ENCODE measurements around the gene SPRR4. TPM values are rescaled to one million over a fixed set of nuclear protein-coding genes. Genes with fewer than 3 reads are reported as not detected.

Gene SPRR4
- total and polyA plus RNA-seq, 2 experiments from 2014 or later, result not detected

GRCh38 chr1:152983234-152983633, 12.8 kb downstream of the SPRR4 start:
- H3K27ac Mint-ChIP-seq, result no peak overlapping the region
- Histone ChIP-seq H3K9me2 (ENCODE audit: insufficient read depth) (no peaks in the 10 kb centered on the region), H3K27me3 (ENCODE audit: insufficient read depth) (no peaks in the 10 kb centered on the region), H3K79me2 (replicated peaks; ENCODE audit: insufficient read depth) (no peaks in the 10 kb centered on the region), H3K4me2 (no peak overlapping the region), H3K4me1 (ENCODE audit: insufficient read depth) (no peaks in the 10 kb centered on the region), H3K36me3 (ENCODE audit: insufficient read depth) (no peaks in the 10 kb centered on the region), H3K4me3 (no peak overlapping the region), H3K27ac (ENCODE audit: low read depth) (no peak overlapping the region), H2AFZ (no peak overlapping the region), H4K20me1 (replicated peaks; ENCODE audit: insufficient read depth) (no peaks in the 10 kb centered on the region), H3F3A (replicated peaks; ENCODE audit: low read depth) (no peaks in the 10 kb centered on the region)
- ATAC-seq (no peak), DNase-seq (ENCODE audit: low spot score) (no peak)
- TF ChIP-seq POLR2AphosphoS5 (IDR thresholded peaks at IDR 0.05; ENCODE audit: low read depth) (no peak), CTCF (conservative IDR thresholded peaks at IDR 0.05; ENCODE audit: low read depth in 2 of 2) (no peak), NANOG (IDR thresholded peaks at IDR 0.05; ENCODE audit: borderline replicate concordance) (no peak), ZNF331 (CRISPR knock-in tag; IDR thresholded peaks at IDR 0.05; ENCODE audit: low read depth) (no peak), CREB1 (CRISPR knock-in tag; IDR thresholded peaks at IDR 0.05; ENCODE audit: low read depth) (no peak), JUNB (IDR thresholded peaks at IDR 0.05; ENCODE audit: unreplicated experiment) (no peak), ZNF462 (CRISPR knock-in tag; IDR thresholded peaks at IDR 0.05) (no peak), EZH2 (IDR thresholded peaks at IDR 0.05; ENCODE audit: low read depth, unreplicated experiment) (no peak), ZNF114 (CRISPR knock-in tag; IDR thresholded peaks at IDR 0.05) (no peak), EZH2phosphoT487 (IDR thresholded peaks at IDR 0.05; ENCODE audit: unreplicated experiment) (no peak), STAT1 (IDR thresholded peaks at IDR 0.05; ENCODE audit: unreplicated experiment) (no peak)
- TF ChIP-seq, protein P1, sequence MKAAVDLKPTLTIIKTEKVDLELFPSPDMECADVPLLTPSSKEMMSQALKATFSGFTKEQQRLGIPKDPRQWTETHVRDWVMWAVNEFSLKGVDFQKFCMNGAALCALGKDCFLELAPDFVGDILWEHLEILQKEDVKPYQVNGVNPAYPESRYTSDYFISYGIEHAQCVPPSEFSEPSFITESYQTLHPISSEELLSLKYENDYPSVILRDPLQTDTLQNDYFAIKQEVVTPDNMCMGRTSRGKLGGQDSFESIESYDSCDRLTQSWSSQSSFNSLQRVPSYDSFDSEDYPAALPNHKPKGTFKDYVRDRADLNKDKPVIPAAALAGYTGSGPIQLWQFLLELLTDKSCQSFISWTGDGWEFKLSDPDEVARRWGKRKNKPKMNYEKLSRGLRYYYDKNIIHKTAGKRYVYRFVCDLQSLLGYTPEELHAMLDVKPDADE (IDR thresholded peaks at IDR 0.05), result no peak
- TF ChIP-seq, protein P2, sequence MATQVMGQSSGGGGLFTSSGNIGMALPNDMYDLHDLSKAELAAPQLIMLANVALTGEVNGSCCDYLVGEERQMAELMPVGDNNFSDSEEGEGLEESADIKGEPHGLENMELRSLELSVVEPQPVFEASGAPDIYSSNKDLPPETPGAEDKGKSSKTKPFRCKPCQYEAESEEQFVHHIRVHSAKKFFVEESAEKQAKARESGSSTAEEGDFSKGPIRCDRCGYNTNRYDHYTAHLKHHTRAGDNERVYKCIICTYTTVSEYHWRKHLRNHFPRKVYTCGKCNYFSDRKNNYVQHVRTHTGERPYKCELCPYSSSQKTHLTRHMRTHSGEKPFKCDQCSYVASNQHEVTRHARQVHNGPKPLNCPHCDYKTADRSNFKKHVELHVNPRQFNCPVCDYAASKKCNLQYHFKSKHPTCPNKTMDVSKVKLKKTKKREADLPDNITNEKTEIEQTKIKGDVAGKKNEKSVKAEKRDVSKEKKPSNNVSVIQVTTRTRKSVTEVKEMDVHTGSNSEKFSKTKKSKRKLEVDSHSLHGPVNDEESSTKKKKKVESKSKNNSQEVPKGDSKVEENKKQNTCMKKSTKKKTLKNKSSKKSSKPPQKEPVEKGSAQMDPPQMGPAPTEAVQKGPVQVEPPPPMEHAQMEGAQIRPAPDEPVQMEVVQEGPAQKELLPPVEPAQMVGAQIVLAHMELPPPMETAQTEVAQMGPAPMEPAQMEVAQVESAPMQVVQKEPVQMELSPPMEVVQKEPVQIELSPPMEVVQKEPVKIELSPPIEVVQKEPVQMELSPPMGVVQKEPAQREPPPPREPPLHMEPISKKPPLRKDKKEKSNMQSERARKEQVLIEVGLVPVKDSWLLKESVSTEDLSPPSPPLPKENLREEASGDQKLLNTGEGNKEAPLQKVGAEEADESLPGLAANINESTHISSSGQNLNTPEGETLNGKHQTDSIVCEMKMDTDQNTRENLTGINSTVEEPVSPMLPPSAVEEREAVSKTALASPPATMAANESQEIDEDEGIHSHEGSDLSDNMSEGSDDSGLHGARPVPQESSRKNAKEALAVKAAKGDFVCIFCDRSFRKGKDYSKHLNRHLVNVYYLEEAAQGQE (IDR thresholded peaks at IDR 0.05; ENCODE audit: unreplicated experiment), result no peak
- H3K9me3 Mint-ChIP-seq, result no peaks in the 10 kb centered on the region; the same call in 2 of the 3 replicates
- peaks cover 13% of the 10 kb centered on the region for H3K27me3 Mint-ChIP-seq (ENCODE audit: insufficient read depth, low read depth, poor library complexity)
- peaks cover 4% of the 10 kb centered on the region; the same call in 2 of the 3 replicates for H3K4me1 Mint-ChIP-seq
- H3K4me3 Mint-ChIP-seq, result no peak overlapping the region
- no peaks in the 10 kb centered on the region for H3K36me3 Mint-ChIP-seq (ENCODE audit: low read depth)

All from GM23338 (cell line).